Pancreas (tissue), 10 donors: ENCODE data around the gene ADAM11. TPM values are rescaled to one million over a fixed set of nuclear protein-coding genes. Genes with fewer than 3 reads are reported as not detected.

Source experiments
- ATAC-seq, 4 donors: fragments of 200-7000 bp; cut with Tn5 transposase; one replicate each; pipeline versions ENCODE4 v1.8.0 to v1.9.1; 2020; ENCODE audit warnings: mild to moderate bottlenecking in 4 of 4, moderate library complexity in 4 of 4
- DNase-seq, 6 donors: peaks; one replicate each; pipeline ENCODE4 v3.0.0-alpha.2; 2020
- FAIRE-seq: peaks from 2 replicates; lab custom pipeline; 2012; peaks lifted over from hg19 to GRCh38; lab: Jason Lieb, UNC
- H3K27ac ChIP-seq, 4 donors: fragments of 200-600 bp; sonication (generic); 1 replicate in 3 of 4; 2 replicates in 1 of 4; pipeline versions ENCODE4 v1.5.0 to v1.8.0; 2020
- H3K27me3 ChIP-seq, 4 donors: fragments of 200-600 bp; one replicate each; pipeline ENCODE4 v1.8.0; 2021
- H3K36me3 ChIP-seq, 3 donors: fragments of 200-600 bp; sonication (generic) in 1 of 3; one replicate each; pipeline versions ENCODE4 v1.5.0 to v1.8.0; 2020 to 2021
- H3K4me1 ChIP-seq, 3 donors: fragments of 200-600 bp; one replicate each; pipeline ENCODE4 v1.8.0; 2021
- H3K4me3 ChIP-seq, 4 donors: fragments of 200-600 bp; sonication (generic) in 2 of 4; one replicate each; pipeline versions ENCODE4 v1.5.0 to v1.8.0; 2020 to 2021
- H3K9me3 ChIP-seq, 4 donors: fragments of 200-600 bp; one replicate each; pipeline ENCODE4 v1.8.0; 2021
- CTCF ChIP-seq, 4 donors: fragments of 200-600 bp; sonication (generic) in 3 of 4; IDR thresholded peaks; one replicate each; pipeline versions ENCODE4 v1.5.0 to v1.8.0; 2021; ENCODE audit warnings: antibody characterized with exemption in 4 of 4
- WGBS, 2 donors: extraction: QIAGEN DNeasy Blood & Tissue Kit; methylation state at CpG; one replicate each; pipeline ENCODE4 v1.1.7; 2013; 5-methylcytosine and 5-hydroxymethylcytosine counted together
- intact Hi-C, 3 donors: fragments of 100-400 bp; cut with DNase I; formaldehyde crosslinking; loops; one replicate each; pipeline versions ENCODE4 v1.11.1 to v1.14.2; 2022
- polyA plus RNA-seq, 2 donors: library from polyadenylated mRNA; stranded (reverse); fragments of 200-250 nt; gene quantifications; one replicate each; pipeline ENCODE4 v1.2.3, GENCODE V29; 2013
- total RNA-seq, 6 donors: library from RNA; stranded (reverse); fragmentation: NEBNext Ultra II Directional in 4 of 6; extraction: Animal tissue kit (Norgen Biotek cat#: 25700) in 4 of 6; gene quantifications; one replicate each; pipeline versions ENCODE4 v1.2.1 to v1.2.4, GENCODE V29; 2021 to 2023
- donor health status: healthy with polysubstance abuse.
- donor health status: DM: no; HTN: no; CAD: no; lungs with moderate emphysema.
- donor health status: DM: no; HTN: no; CAD: no.
- donor health status: control.
- donor health status: control.
- donor health status: Bipolar disorder and iron deficiency.
- donor health status: DM: yes; HTN: yes; CAD: no.
- donor health status: DM: no; HTN: no; CAD: no.
- donor health status: DM: no; HTN: no; CAD: no.
- donor health status: DM: yes; HTN: yes; CAD: no.

ADAM11 gene
- total and polyA plus RNA-seq, 8 donors, result 0.03 to 0.40 (median 0.18) TPM

GRCh38 chr17:44780161-44780560, 21.4 kb downstream of the ADAM11 start:
- TF ChIP-seq CTCF (IDR thresholded peaks at IDR 0.05), result no peak
- Histone ChIP-seq H3K4me1 (peaks cover 0 to 5% (median 0%) of the 10 kb centered on the region in 3 donors), H3K9me3 (no peaks in the 10 kb centered on the region), H3K36me3 (no peaks in the 10 kb centered on the region), H3K27ac (no peak overlapping the region), H3K27me3 (no peaks in the 10 kb centered on the region), H3K4me3 (no peak overlapping the region)
- 90 to 97% methylated on average over 12 of the region's 12 CpGs for WGBS, 2 donors
- FAIRE-seq, result no peak
- no peak for ATAC-seq
- intact Hi-C loops, result loop anchor here in 1 of 3 donors (5.0 kb wide), 1 partner anchor 82 kb away; no protein-coding TSS in a partner anchor
- no peak for DNase-seq

- H3K27me3 ChIP-seq, result no peaks in the 10 kb centered on the region
- whole genome bisulfite sequencing, 2 donors, result 87 to 91% methylated on average over 14 of the region's 14 CpGs
- no peak overlapping the region for H3K4me3 ChIP-seq
- ATAC-seq (no peak), DNase-seq (no peak), FAIRE-seq (no peak)
- intact Hi-C loops, result loop anchor here in 1 of 3 donors (5.0 kb wide), 1 partner anchor 81 kb away; no protein-coding TSS in a partner anchor
- H3K27ac ChIP-seq, result no peak overlapping the region
- H3K9me3 ChIP-seq, result no peaks in the 10 kb centered on the region
- TF ChIP-seq CTCF (IDR thresholded peaks at IDR 0.05), result no peak
- no peaks in the 10 kb centered on the region for H3K36me3 ChIP-seq
- peaks cover 0 to 4% (median 0%) of the 10 kb centered on the region in 3 donors for H3K4me1 ChIP-seq
Observed at GRCh38 chr17:44780845-44781480, 22.2 kb downstream of the ADAM11 start.

- Histone ChIP-seq H3K36me3 (no peaks in the 10 kb centered on the region), H3K9me3 (no peaks in the 10 kb centered on the region), H3K27ac (no peak overlapping the region), H3K4me3 (no peak overlapping the region), H3K4me1 (no peaks in the 10 kb centered on the region), H3K27me3 (no peaks in the 10 kb centered on the region)
- intact Hi-C loops, result loop anchor here in 1 of 3 donors (5.0 kb wide), 1 partner anchor 81 kb away; no protein-coding TSS in a partner anchor
- no peak for ATAC-seq
- no peak for TF ChIP-seq CTCF (IDR thresholded peaks at IDR 0.05)
- WGBS, 2 donors, result 61 to 75% methylated on average over 17 of the region's 17 CpGs
- no peak for FAIRE-seq
- DNase-seq, result peak in 2 of 6 donors; percentile 34 to 61
Observed at GRCh38 chr17:44781551-44782325, 22.9 kb downstream of the ADAM11 start.

- H3K9me3 ChIP-seq, result no peaks in the 10 kb centered on the region
- ATAC-seq, result no peak
- H3K36me3 ChIP-seq, result no peaks in the 10 kb centered on the region
- 61 to 65% methylated on average over 11 of the region's 11 CpGs for WGBS, 2 donors
- H3K4me1 ChIP-seq, result no peaks in the 10 kb centered on the region
- H3K4me3 ChIP-seq, result no peak overlapping the region
- no peak for FAIRE-seq
- no peak for TF ChIP-seq CTCF (IDR thresholded peaks at IDR 0.05)
- intact Hi-C loops, result loop anchor here in 1 of 3 donors (5.0 kb wide), 1 partner anchor 80 kb away; no protein-coding TSS in a partner anchor
- H3K27me3 ChIP-seq, result no peaks in the 10 kb centered on the region
- no peak for DNase-seq
- no peak overlapping the region for H3K27ac ChIP-seq
Observed at GRCh38 chr17:44782326-44782850, 23.6 kb downstream of the ADAM11 start.
